Spleen (tissue), 11 donors: Measurements from ENCODE around the gene YPEL1. TPM values are rescaled to one million over a fixed set of nuclear protein-coding genes. Genes with fewer than 3 reads are reported as not detected.

Experiments
- DNase-seq: peaks from one replicate; pipeline ENCODE4 v3.0.0-alpha.2; 2020
- H3K27ac ChIP-seq, 8 donors: fragments of 200-600 bp; sonication (generic) in 7 of 8; 1 replicate in 4 of 8; 2 replicates in 4 of 8; pipeline versions ENCODE4 v1.5.0 to v1.8.0; 2016 to 2021; ENCODE audit warnings: inconsistent platforms in 4 of 8, mild to moderate bottlenecking in 4 of 8, moderate library complexity in 1 of 8
- H3K27me3 ChIP-seq, 7 donors: fragments of 200-600 bp; sonication (generic) in 6 of 7; replicated peaks in 1 of 7; 1 replicate in 4 of 7; 2 replicates in 3 of 7; pipeline versions ENCODE4 v1.5.0 to v1.8.0; 2016 to 2021; ENCODE audit warnings: inconsistent platforms in 3 of 7, mild to moderate bottlenecking in 1 of 7
- H3K36me3 ChIP-seq, 6 donors: fragments of 200-600 bp; sonication (generic) in 5 of 6; 1 replicate in 4 of 6; 2 replicates in 2 of 6; pipeline versions ENCODE4 v1.5.0 to v1.8.0; 2016 to 2021; ENCODE audit warnings: inconsistent platforms in 2 of 6
- H3K4me1 ChIP-seq, 6 donors: fragments of 200-600 bp; sonication (generic) in 5 of 6; 1 replicate in 3 of 6; 2 replicates in 3 of 6; pipeline versions ENCODE4 v1.5.0 to v1.8.0; 2016 to 2021; ENCODE audit warnings: inconsistent platforms in 3 of 6
- H3K4me3 ChIP-seq, 8 donors: fragments of 200-600 bp; sonication (generic) in 7 of 8; 1 replicate in 4 of 8; 2 replicates in 4 of 8; pipeline versions ENCODE4 v1.5.0 to v1.8.0; 2016 to 2021; ENCODE audit warnings: inconsistent platforms in 4 of 8, mild to moderate bottlenecking in 4 of 8, moderate library complexity in 2 of 8
- H3K9me3 ChIP-seq, 8 donors: fragments of 200-600 bp; sonication (generic) in 7 of 8; 1 replicate in 4 of 8; 2 replicates in 4 of 8; pipeline versions ENCODE4 v1.5.0 to v1.8.0; 2016 to 2021; ENCODE audit warnings: inconsistent platforms in 4 of 8
- POLR2A ChIP-seq, 3 donors: fragments of 450-650 bp; IDR thresholded peaks; one replicate each; pipeline ENCODE4 v1.5.1; 2017; ENCODE audit warnings: antibody characterized with exemption in 3 of 3, mild to moderate bottlenecking in 1 of 3
- POLR2AphosphoS5 ChIP-seq, 3 donors: sonication (generic); formaldehyde crosslinking; IDR thresholded peaks; one replicate each; pipeline ENCODE4 v1.5.1; 2017; ENCODE audit warnings: antibody characterized with exemption in 3 of 3
- WGBS, 5 donors: extraction: QIAGEN DNeasy Blood & Tissue Kit in 3 of 5; methylation state at CpG; one replicate each; pipeline versions ENCODE4 v1.1.5 to v1.1.7; 2013 to 2018; 5-methylcytosine and 5-hydroxymethylcytosine counted together
- intact Hi-C: fragments of 100-400 bp; cut with DNase I; formaldehyde crosslinking; loops from one replicate; pipeline ENCODE4 v1.15.0; 2023; ENCODE audit warnings: low total_unique reads
- polyA plus RNA-seq, 3 donors: library from polyadenylated mRNA; stranded (reverse); fragments of 200-250 nt; gene quantifications; one replicate each; pipeline ENCODE4 v1.2.1, GENCODE V29; 2013
- total RNA-seq, 7 donors: library from RNA; depleted of rRNA in 3 of 7; stranded (reverse); fragments of >200 nt in 3 of 7; fragmentation: NEBNext Ultra II Directional in 4 of 7; extraction: Animal tissue kit (Norgen Biotek cat#: 25700) in 4 of 7; gene quantifications; one replicate each; pipeline versions ENCODE4 v1.1.0 to v1.2.1, GENCODE V29; 2016 to 2021
- TF ChIP-seq, protein P1 (sequence below), 11 experiments: fragments of 200-600 bp in 7 of 11; fragments of 450-650 bp in 4 of 11; sonication (generic) in 4 of 11; IDR thresholded peaks in 8 of 11; conservative IDR thresholded peaks in 3 of 11; 1 replicate in 7 of 11; 2 replicates in 4 of 11; pipeline versions ENCODE4 v1.4.0 to v1.8.0; 2016 to 2021; ENCODE audit warnings: antibody characterized with exemption in 11 of 11, inconsistent platforms in 4 of 11, mild to moderate bottlenecking in 1 of 11
- donor health status: healthy with polysubstance abuse.
- donor health status: DM: no; HTN: no; CAD: no; lungs with moderate emphysema.
- donor health status: DM: no; HTN: no; CAD: no.
- donor health status: Bipolar disorder and iron deficiency.
- donor health status: healthy.
- donor health status: DM: no; HTN: no; CAD: no.
- donor health status: DM: yes; HTN: yes; CAD: no.

The YPEL1 gene
- total and polyA plus RNA-seq, 10 donors, result 4.8 to 21.3 (median 11.0) TPM

DNA sequence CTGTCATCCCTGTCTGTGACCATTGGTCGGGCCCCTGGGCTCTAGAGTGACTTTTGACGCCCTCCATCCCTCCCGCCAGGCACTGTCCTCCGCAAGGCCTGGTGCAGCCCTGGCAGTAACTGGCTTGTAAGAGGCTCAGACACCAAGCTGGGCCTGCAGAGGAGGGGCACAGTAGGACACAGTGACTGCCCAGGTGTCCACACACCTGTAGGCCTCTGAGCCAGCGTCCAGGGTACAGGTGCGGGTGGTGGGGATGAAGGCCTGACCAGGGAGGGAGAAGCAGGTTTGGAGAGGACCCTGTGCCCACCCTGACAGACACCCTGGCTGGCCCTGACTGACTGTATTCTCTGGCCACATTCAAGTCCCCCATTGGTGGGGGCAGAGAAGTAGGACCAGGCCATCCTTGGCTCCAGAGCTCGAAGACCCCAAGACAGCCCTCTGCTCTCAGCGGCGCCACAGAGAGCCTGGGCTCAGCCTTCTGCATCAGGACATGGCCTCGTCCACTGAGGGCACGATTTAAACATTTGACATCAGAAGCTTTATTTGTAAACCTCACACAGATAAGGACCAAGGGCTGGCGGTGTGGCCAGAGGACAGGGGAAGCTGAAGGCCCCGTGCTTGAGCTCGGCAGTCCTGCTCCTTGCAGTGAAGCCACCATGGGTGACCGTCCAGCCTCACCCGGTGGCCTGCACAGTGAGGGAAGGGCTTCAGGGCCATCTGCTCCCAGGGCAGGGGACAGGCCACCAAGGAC is 38.4 kb downstream of the YPEL1 start:
- WGBS, 5 donors, result 95 to 97% (median 96%) methylated on average over 14 to 16 of the region's 16 CpGs

DNA sequence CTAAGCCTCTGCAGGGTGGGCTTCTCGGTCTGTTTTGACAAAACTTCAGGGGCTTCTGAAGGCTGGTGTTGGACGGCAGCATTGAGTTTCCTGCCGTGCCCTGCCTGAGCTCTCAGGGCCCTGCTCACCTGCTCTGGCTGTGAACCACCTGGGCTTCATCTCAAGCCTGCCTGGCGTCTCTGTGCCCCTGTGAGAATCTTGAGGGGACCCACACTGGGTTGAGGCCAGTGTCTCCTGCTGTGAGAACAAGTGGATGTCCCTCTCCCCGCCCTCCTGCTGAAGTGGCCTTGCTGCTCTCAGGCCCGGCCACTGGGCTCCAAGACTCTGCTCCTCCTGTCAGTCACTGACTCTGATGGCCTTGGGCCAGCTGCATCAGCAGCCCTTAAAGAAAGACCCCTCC is 39.5 kb downstream of the YPEL1 start:
- Histone ChIP-seq H3K4me1 (peaks cover 0 to 13% (median 4%) of the 10 kb centered on the region in 6 donors), H3K27me3 (no peaks in the 10 kb centered on the region), H3K9me3 (no peaks in the 10 kb centered on the region), H3K4me3 (no peak overlapping the region), H3K27ac (no peak overlapping the region), H3K36me3 (peaks cover 0 to 100% (median 82%) of the 10 kb centered on the region in 6 donors)
- WGBS, 5 donors, result 92 to 98% (median 93%) methylated on average over 6 of the region's 6 CpGs
- TF ChIP-seq, protein P1, sequence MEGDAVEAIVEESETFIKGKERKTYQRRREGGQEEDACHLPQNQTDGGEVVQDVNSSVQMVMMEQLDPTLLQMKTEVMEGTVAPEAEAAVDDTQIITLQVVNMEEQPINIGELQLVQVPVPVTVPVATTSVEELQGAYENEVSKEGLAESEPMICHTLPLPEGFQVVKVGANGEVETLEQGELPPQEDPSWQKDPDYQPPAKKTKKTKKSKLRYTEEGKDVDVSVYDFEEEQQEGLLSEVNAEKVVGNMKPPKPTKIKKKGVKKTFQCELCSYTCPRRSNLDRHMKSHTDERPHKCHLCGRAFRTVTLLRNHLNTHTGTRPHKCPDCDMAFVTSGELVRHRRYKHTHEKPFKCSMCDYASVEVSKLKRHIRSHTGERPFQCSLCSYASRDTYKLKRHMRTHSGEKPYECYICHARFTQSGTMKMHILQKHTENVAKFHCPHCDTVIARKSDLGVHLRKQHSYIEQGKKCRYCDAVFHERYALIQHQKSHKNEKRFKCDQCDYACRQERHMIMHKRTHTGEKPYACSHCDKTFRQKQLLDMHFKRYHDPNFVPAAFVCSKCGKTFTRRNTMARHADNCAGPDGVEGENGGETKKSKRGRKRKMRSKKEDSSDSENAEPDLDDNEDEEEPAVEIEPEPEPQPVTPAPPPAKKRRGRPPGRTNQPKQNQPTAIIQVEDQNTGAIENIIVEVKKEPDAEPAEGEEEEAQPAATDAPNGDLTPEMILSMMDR (IDR thresholded peaks at IDR 0.05 in 8 of 11, conservative IDR thresholded peaks at IDR 0.05 in 3 of 11), result no peak
- TF ChIP-seq POLR2A (IDR thresholded peaks at IDR 0.05) (no peak), POLR2AphosphoS5 (IDR thresholded peaks at IDR 0.05) (no peak)
- no peak for DNase-seq
- intact Hi-C loops, result no loop called here

More for the DNA sequence above, 38.4 kb downstream of the YPEL1 start:
- no peak overlapping the region for H3K27ac ChIP-seq
- no peak overlapping the region for H3K4me3 ChIP-seq
- H3K9me3 ChIP-seq, result no peaks in the 10 kb centered on the region
- peak in 1 of 3 donors; percentile 46 for TF ChIP-seq POLR2AphosphoS5 (IDR thresholded peaks at IDR 0.05)
- TF ChIP-seq, protein P1 (IDR thresholded peaks at IDR 0.05 in 8 of 11, conservative IDR thresholded peaks at IDR 0.05 in 3 of 11), result no peak
- no peaks in the 10 kb centered on the region for H3K27me3 ChIP-seq
- intact Hi-C loops, result no loop called here
- peaks cover 0 to 13% (median 4%) of the 10 kb centered on the region in 6 donors for H3K4me1 ChIP-seq
- no peak for DNase-seq
- H3K36me3 ChIP-seq, result peaks cover 0 to 100% (median 80%) of the 10 kb centered on the region in 6 donors

DNA sequence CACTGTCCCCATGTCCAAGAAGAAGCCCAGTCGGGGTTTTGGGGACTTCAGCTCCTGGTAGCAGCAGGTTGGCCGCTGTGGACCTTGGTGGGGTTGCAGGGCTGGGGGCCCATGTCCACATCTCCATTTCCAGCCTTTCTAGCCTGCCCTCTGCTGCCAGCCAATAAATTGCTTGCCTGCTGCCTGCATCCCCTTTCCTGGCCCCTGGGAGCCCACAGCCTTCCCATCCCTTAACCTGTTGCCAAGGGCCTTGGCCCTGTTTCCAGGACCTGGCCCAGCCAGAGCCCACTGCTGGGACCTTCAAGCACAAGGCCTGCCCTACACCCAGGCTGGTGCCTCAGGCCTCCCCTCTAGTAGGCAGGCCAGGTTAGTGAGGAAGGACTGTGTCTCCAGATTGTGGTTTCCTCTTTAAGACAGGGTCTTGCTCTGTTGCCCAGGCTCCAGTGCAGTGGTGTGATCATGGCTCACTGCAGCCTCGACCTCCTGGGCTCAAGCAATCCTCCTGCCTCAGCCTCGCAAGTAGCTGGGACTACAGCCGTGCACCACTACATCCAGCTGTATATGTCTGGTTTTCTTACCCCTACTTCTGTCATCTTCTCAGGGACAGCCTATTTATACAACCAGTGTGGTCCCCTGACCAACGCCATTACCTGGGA is 40.0 kb downstream of the YPEL1 start:
- WGBS, 5 donors, result 82 to 100% (median 91%) methylated on average over 4 to 6 of the region's 6 CpGs
- TF ChIP-seq, protein P1 (IDR thresholded peaks at IDR 0.05 in 8 of 11, conservative IDR thresholded peaks at IDR 0.05 in 3 of 11), result no peak
- TF ChIP-seq POLR2AphosphoS5 (IDR thresholded peaks at IDR 0.05), result peak in 1 of 3 donors; percentile 4

DNA sequence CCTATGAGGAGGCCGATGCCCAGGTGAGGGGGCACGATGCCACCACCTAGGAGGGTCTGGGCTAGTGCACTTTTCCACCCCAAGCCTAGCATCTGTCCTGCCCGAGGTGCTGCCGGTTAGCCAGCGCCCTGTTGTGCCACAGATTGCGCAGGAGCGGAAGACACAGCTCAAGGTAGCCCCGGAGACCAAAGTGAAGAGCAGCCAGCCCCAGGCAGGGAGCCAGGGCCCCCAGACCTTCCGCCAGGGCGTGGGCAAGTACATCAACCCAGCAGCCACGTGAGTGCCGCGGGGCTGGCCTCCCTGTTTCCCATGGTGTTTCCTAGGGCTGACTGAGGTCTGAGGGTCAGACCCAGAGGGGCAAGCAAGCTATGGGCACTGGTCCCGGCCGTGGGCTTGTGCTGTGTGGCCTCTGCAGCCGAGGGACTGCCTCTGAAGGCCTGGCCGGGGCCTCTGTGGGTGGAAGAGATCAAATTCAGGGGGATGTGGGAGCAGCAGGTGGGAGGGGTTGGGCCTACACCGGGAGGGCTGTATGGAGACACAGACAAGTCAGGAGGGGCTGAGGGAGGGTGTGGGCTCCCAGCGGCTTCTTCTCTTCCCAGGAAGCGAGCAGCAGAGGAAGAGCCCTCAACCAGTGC is 40.7 kb downstream of the YPEL1 start:
- intact Hi-C loops, result no loop called here
- peak in 1 of 3 donors; percentile 51 for TF ChIP-seq POLR2AphosphoS5 (IDR thresholded peaks at IDR 0.05)
- TF ChIP-seq POLR2A (IDR thresholded peaks at IDR 0.05), result no peak
- TF ChIP-seq, protein P1 (IDR thresholded peaks at IDR 0.05 in 8 of 11, conservative IDR thresholded peaks at IDR 0.05 in 3 of 11), result no peak
- Histone ChIP-seq H3K4me3 (no peak overlapping the region), H3K36me3 (peaks cover 0 to 100% (median 77%) of the 10 kb centered on the region in 6 donors), H3K4me1 (peaks cover 0 to 21% (median 4%) of the 10 kb centered on the region in 6 donors), H3K27ac (no peak overlapping the region), H3K9me3 (no peaks in the 10 kb centered on the region), H3K27me3 (no peaks in the 10 kb centered on the region)
- DNase-seq, result no peak
- WGBS, 5 donors, result 84 to 94% (median 85%) methylated on average over 5 to 20 of the region's 20 CpGs

More for the DNA sequence above, 40.0 kb downstream of the YPEL1 start:
- Histone ChIP-seq H3K9me3 (no peaks in the 10 kb centered on the region), H3K27me3 (no peaks in the 10 kb centered on the region), H3K36me3 (peaks cover 0 to 100% (median 80%) of the 10 kb centered on the region in 6 donors), H3K4me1 (peaks cover 0 to 14% (median 4%) of the 10 kb centered on the region in 6 donors), H3K4me3 (no peak overlapping the region), H3K27ac (no peak overlapping the region)
- DNase-seq, result no peak
- intact Hi-C loops, result no loop called here
